Gastroesophageal sphincter (tissue), 4 donors: ENCODE results near the gene FANCC. TPM values are rescaled to one million over a fixed set of nuclear protein-coding genes. Genes with fewer than 3 reads are reported as not detected.

Experiments
- ATAC-seq: fragments of 150-250 bp; one replicate; pipeline ENCODE4 v1.9.1; 2016; ENCODE audit warnings: mild to moderate bottlenecking, moderate library complexity
- H3K27ac ChIP-seq, 4 donors: fragments of 200-600 bp; sonication (generic) in 3 of 4; 1 replicate in 3 of 4; 2 replicates in 1 of 4; pipeline ENCODE4 v1.5.1; 2016 to 2019
- H3K27me3 ChIP-seq: fragments of 200-600 bp; sonication (generic); one replicate; pipeline ENCODE4 v1.5.1; 2019
- H3K36me3 ChIP-seq, 2 donors: fragments of 200-600 bp; sonication (generic); one replicate each; pipeline ENCODE4 v1.5.1; 2019; ENCODE audit warnings: control low read depth in 1 of 2
- H3K4me1 ChIP-seq, 3 donors: fragments of 200-600 bp; sonication (generic); 1 replicate in 2 of 3; 2 replicates in 1 of 3; pipeline ENCODE4 v1.5.1; 2016 to 2019; ENCODE audit warnings: control low read depth in 2 of 3
- H3K4me3 ChIP-seq, 2 donors: fragments of 200-600 bp; sonication (generic); one replicate each; pipeline ENCODE4 v1.5.1; 2019; ENCODE audit warnings: mild to moderate bottlenecking in 1 of 2, moderate library complexity in 1 of 2
- H3K9me3 ChIP-seq, 3 donors: fragments of 200-600 bp; sonication (generic); one replicate each; pipeline ENCODE4 v1.5.1; 2017 to 2019; ENCODE audit warnings: control low read depth in 2 of 3
- EP300 ChIP-seq: sonication (generic); formaldehyde crosslinking; IDR thresholded peaks from one replicate; pipeline ENCODE4 v1.6.1; 2017; ENCODE audit warnings: antibody characterized with exemption, mild to moderate bottlenecking
- POLR2A ChIP-seq, 2 donors: fragments of 450-650 bp; IDR thresholded peaks; one replicate each; pipeline ENCODE4 v1.6.1; 2017; ENCODE audit warnings: antibody characterized with exemption in 2 of 2, mild to moderate bottlenecking in 2 of 2, moderate library complexity in 1 of 2
- POLR2AphosphoS5 ChIP-seq: sonication (generic); formaldehyde crosslinking; IDR thresholded peaks from one replicate; pipeline ENCODE4 v1.6.1; 2017; ENCODE audit warnings: antibody characterized with exemption
- WGBS, 2 donors: methylation state at CpG; one replicate each; pipeline ENCODE4 v1.1.5; 2018; ENCODE audit warnings: low coverage in 1 of 2; 5-methylcytosine and 5-hydroxymethylcytosine counted together
- total RNA-seq, 4 donors: library from RNA; depleted of rRNA; stranded (reverse); fragments of >200 nt; gene quantifications; one replicate each; pipeline ENCODE4 v1.1.0, GENCODE V29; 2016
- TF ChIP-seq, protein P1 (sequence below), 4 experiments: fragments of 200-600 bp in 2 of 4; fragments of 450-650 bp in 2 of 4; sonication (generic) in 1 of 4; IDR thresholded peaks; one replicate each; pipeline ENCODE4 v1.5.1; 2017 to 2019; ENCODE audit warnings: antibody characterized with exemption in 4 of 4, mild to moderate bottlenecking in 2 of 4, moderate library complexity in 2 of 4

Gene FANCC
- total RNA-seq, 4 donors from 2014 or later, result 4.9 to 9.4 (median 7.4) TPM

DNA sequence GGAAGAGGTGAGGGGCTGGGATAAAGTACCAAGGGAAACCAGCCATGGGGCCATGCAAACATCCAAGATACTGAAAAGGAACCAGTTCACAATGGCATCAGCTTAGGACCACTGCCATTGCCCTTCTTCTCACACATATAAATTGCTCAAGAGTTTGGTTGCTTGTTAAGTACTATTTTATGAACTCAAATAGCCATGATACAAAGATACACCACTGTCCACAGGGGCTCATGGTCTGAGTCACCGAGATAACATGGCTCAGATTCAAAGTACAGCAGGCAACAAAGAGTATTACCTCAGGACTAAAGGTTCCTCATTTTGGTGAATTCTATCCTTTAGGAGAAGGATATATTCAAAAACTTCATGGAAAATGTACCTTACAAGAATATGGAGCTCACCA lies 55.6 kb downstream of the FANCC start:
- WGBS, 2 donors, result 82 to 100% methylated on average over 1 of the region's 1 CpG
- peaks cover 0 to 11% (median 0%) of the 10 kb centered on the region in 3 donors for H3K4me1 ChIP-seq
- no peaks in the 10 kb centered on the region for H3K36me3 ChIP-seq
- no peak for ATAC-seq
- no peaks in the 10 kb centered on the region for H3K9me3 ChIP-seq
- no peak overlapping the region for H3K4me3 ChIP-seq
- H3K27me3 ChIP-seq, result no peaks in the 10 kb centered on the region
- no peak for TF ChIP-seq POLR2A (IDR thresholded peaks at IDR 0.05)
- TF ChIP-seq EP300, result no peak
- TF ChIP-seq, protein P1, sequence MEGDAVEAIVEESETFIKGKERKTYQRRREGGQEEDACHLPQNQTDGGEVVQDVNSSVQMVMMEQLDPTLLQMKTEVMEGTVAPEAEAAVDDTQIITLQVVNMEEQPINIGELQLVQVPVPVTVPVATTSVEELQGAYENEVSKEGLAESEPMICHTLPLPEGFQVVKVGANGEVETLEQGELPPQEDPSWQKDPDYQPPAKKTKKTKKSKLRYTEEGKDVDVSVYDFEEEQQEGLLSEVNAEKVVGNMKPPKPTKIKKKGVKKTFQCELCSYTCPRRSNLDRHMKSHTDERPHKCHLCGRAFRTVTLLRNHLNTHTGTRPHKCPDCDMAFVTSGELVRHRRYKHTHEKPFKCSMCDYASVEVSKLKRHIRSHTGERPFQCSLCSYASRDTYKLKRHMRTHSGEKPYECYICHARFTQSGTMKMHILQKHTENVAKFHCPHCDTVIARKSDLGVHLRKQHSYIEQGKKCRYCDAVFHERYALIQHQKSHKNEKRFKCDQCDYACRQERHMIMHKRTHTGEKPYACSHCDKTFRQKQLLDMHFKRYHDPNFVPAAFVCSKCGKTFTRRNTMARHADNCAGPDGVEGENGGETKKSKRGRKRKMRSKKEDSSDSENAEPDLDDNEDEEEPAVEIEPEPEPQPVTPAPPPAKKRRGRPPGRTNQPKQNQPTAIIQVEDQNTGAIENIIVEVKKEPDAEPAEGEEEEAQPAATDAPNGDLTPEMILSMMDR (IDR thresholded peaks at IDR 0.05), result no peak
- no peak for TF ChIP-seq POLR2AphosphoS5
- no peak overlapping the region for H3K27ac ChIP-seq

DNA sequence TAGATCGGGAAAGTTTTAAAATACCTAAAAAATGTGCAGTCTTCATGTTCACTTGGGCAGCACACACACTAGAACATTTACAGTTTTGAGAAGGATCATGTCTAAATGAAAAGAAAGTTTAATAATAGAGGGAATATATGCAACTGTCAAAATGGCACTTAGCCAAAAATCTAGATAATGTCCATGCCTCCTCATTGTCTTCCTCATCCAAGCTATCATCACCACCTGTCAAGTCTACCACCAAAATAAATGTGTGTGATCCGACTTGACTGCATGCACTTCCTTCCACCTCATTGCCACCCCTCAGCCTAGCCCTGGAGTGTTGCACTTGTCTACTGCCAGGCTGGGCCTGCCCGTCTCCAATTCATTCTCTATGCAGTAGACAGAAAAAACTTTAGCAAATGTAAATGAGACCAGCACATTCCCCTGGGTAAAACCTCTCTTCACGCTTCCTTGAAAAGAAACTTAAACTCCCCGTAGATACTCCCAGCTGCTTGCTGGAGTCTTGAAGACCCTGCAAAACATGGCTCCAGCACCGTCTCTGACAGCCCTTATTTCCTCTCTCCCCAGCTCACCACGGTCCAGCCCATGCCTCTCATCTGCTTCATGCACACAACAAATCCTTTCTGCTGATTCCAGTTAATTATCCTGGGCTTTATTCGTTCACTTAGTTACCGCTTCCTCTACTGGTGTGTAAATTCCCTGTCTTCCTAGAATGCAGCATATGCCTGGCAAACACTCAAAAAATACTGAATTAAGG lies 66.9 kb downstream of the FANCC start:
- WGBS, 2 donors, result 36 to 61% methylated on average over 6 to 9 of the region's 9 CpGs
- no peak for ATAC-seq

DNA sequence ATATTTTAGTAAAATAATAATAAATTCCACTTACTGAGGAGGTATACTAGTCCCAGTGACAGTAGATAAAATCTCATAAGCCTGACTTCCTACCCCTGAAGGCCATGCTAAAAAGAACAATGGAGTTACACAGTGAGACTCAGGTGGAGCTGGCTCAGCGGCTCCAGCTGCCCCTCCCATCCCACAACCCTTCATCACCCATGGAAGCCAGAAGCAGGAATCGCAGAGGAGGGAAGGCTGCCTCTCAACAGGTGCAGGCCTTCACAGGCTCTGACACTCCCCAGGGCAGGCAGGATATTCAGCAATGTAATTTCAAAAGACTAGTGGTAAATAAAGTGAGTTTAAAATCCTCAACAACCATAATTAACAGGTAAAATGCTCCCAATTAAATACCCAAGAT lies 67.5 kb downstream of the FANCC start:
- TF ChIP-seq, protein P1 (IDR thresholded peaks at IDR 0.05), result no peak
- no peak for TF ChIP-seq EP300
- no peak for TF ChIP-seq POLR2A (IDR thresholded peaks at IDR 0.05)
- no peak for TF ChIP-seq POLR2AphosphoS5
- H3K27me3 ChIP-seq, result no peaks in the 10 kb centered on the region
- no peak for ATAC-seq
- H3K4me3 ChIP-seq, result no peak overlapping the region
- H3K9me3 ChIP-seq, result no peaks in the 10 kb centered on the region
- peaks cover 0 to 14% of the 10 kb centered on the region in 2 donors for H3K36me3 ChIP-seq
- H3K4me1 ChIP-seq, result peaks cover 0 to 16% (median 0%) of the 10 kb centered on the region in 3 donors
- H3K27ac ChIP-seq, result no peak overlapping the region
- WGBS, 2 donors, result 44 to 81% methylated on average over 1 to 2 of the region's 2 CpGs

More for the DNA sequence above, 66.9 kb downstream of the FANCC start:
- peaks cover 0 to 16% (median 0%) of the 10 kb centered on the region in 3 donors for H3K4me1 ChIP-seq
- no peak overlapping the region for H3K4me3 ChIP-seq
- peaks cover 0 to 14% of the 10 kb centered on the region in 2 donors for H3K36me3 ChIP-seq
- TF ChIP-seq POLR2A (IDR thresholded peaks at IDR 0.05) (no peak), POLR2AphosphoS5 (no peak), EP300 (no peak)
- TF ChIP-seq, protein P1 (IDR thresholded peaks at IDR 0.05), result no peak
- H3K27ac ChIP-seq, result no peak overlapping the region
- H3K27me3 ChIP-seq, result no peaks in the 10 kb centered on the region
- H3K9me3 ChIP-seq, result no peaks in the 10 kb centered on the region

GRCh38 chr9:95246547-95246946 lies 71.0 kb downstream of the FANCC start:
- no peak for ATAC-seq
- no peak overlapping the region for H3K4me3 ChIP-seq
- peaks cover 0 to 14% of the 10 kb centered on the region in 2 donors for H3K36me3 ChIP-seq
- no peak overlapping the region for H3K27ac ChIP-seq
- TF ChIP-seq POLR2A (IDR thresholded peaks at IDR 0.05) (no peak), EP300 (no peak), POLR2AphosphoS5 (no peak)
- TF ChIP-seq, protein P1 (IDR thresholded peaks at IDR 0.05), result no peak
- WGBS, 2 donors, result 91 to 100% methylated on average over 1 of the region's 1 CpG
- peaks cover 0 to 16% (median 0%) of the 10 kb centered on the region in 3 donors for H3K4me1 ChIP-seq
- H3K9me3 ChIP-seq, result no peaks in the 10 kb centered on the region
- H3K27me3 ChIP-seq, result no peaks in the 10 kb centered on the region

DNA sequence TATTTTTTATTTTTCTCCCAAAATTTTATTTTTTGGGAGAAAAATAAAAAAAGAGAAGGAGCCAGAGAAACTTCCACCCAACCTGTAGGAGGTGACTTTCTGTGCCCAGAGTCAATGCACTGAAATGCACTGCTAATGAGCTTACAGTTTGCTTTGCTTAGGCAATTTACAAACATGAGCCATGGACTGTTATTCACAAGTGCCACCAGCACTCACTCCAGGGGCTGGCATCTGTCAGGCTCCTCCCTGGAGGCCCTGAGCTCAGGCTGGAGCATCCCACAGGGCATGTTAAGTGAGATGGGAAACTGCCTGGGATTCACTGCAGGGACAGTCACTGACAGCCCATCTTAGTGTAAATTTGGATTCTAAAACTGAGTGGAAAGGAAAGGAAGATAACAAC lies 74.9 kb downstream of the FANCC start:
- no peak overlapping the region for H3K4me3 ChIP-seq
- H3K4me1 ChIP-seq, result no peaks in the 10 kb centered on the region
- TF ChIP-seq EP300 (no peak), POLR2A (IDR thresholded peaks at IDR 0.05) (no peak), POLR2AphosphoS5 (no peak)
- TF ChIP-seq, protein P1 (IDR thresholded peaks at IDR 0.05), result no peak
- H3K27ac ChIP-seq, result no peak overlapping the region
- ATAC-seq, result no peak
- no peaks in the 10 kb centered on the region for H3K27me3 ChIP-seq
- H3K36me3 ChIP-seq, result peaks cover 0 to 23% of the 10 kb centered on the region in 2 donors
- no peaks in the 10 kb centered on the region for H3K9me3 ChIP-seq
